ENCODE results near the gene ERBB4. TPM values are rescaled to one million over a fixed set of nuclear protein-coding genes. Genes with fewer than 3 reads are reported as not detected.

The ERBB4 gene
- total RNA-seq, 2 donors from 2014 or later = not detected

DNA sequence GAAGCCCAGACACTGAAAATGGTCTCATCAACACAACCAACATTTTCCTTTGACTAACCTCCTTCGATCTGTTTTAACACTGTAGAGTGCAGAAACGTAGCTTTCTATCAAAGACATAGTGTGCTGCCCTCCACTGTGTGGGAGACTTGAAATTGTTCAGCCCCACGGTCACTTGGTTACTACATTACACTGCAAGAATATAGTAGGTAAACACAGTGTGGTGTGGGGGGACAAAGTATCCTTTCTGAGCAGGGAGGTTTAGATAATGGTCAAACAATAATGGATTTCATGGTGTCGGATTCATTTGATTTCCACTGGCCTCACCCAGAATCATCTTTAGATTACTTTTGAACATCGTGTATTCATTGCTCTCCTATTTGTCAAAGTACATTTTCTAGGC lies 181.0 kb downstream of the ERBB4 start:
- no peak overlapping the region for H3K27ac Mint-ChIP-seq
- no peaks in the 10 kb centered on the region for H3K36me3 Mint-ChIP-seq
- no peak for ATAC-seq
- no peaks in the 10 kb centered on the region for H3K9me3 Mint-ChIP-seq
- no peak for DNase-seq (ENCODE audit: low spot score)
- no peaks in the 10 kb centered on the region for H3K27me3 Mint-ChIP-seq
- H3K4me3 Mint-ChIP-seq = no peak overlapping the region
- no peaks in the 10 kb centered on the region for H3K4me1 Mint-ChIP-seq (ENCODE audit: low read depth in 2 of 2)

GRCh38 chr2:212354382-212354781 lies 184.2 kb downstream of the ERBB4 start:
- Mint-ChIP-seq H3K27ac (no peak overlapping the region), H3K36me3 (no peaks in the 10 kb centered on the region), H3K4me3 (no peak overlapping the region), H3K4me1 (ENCODE audit: low read depth in 2 of 2) (no peaks in the 10 kb centered on the region), H3K9me3 (peaks cover 3% of the 10 kb centered on the region), H3K27me3 (no peaks in the 10 kb centered on the region)
- no peak for ATAC-seq
- DNase-seq (ENCODE audit: low spot score) = no peak

GRCh38 chr2:212348501-212348900 lies 190.1 kb downstream of the ERBB4 start:
- no peak for DNase-seq (ENCODE audit: low spot score)
- Mint-ChIP-seq H3K36me3 (no peaks in the 10 kb centered on the region), H3K27ac (no peak overlapping the region), H3K4me3 (no peak overlapping the region), H3K27me3 (no peaks in the 10 kb centered on the region), H3K4me1 (ENCODE audit: low read depth in 2 of 2) (no peaks in the 10 kb centered on the region), H3K9me3 (peaks cover 8% of the 10 kb centered on the region)
- no peak for ATAC-seq

GRCh38 chr2:212346865-212347264 lies 191.7 kb downstream of the ERBB4 start:
- DNase-seq (ENCODE audit: low spot score) (no peak), ATAC-seq (no peak)
- Mint-ChIP-seq H3K4me3 (no peak overlapping the region), H3K9me3 (peaks cover 10% of the 10 kb centered on the region), H3K4me1 (ENCODE audit: low read depth in 2 of 2) (no peaks in the 10 kb centered on the region), H3K27me3 (no peaks in the 10 kb centered on the region), H3K36me3 (no peaks in the 10 kb centered on the region), H3K27ac (no peak overlapping the region)

DNA sequence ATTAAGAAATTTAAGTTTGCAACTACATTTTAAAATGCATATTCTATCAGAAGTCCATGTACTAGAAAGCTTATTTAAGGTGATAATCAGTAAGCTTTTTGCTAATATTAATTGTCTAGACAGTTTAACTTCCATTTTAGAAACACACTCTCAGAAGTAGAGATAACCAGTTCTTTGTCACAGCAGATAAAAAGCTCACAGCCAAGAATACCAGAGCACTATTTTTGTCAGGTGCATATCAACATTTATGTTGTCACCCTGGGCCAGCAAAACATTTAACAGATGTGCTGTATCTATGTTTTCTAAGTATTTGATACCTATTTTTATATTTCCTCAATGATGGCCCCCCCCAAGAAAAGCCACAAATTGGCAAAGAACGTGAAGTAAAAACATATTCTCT lies 192.6 kb downstream of the ERBB4 start:
- ATAC-seq (no peak), DNase-seq (ENCODE audit: low spot score) (no peak)
- Mint-ChIP-seq H3K4me1 (ENCODE audit: low read depth in 2 of 2) (no peaks in the 10 kb centered on the region), H3K27ac (no peak overlapping the region), H3K9me3 (peaks cover 8% of the 10 kb centered on the region), H3K4me3 (no peak overlapping the region), H3K36me3 (no peaks in the 10 kb centered on the region), H3K27me3 (no peaks in the 10 kb centered on the region)

DNA sequence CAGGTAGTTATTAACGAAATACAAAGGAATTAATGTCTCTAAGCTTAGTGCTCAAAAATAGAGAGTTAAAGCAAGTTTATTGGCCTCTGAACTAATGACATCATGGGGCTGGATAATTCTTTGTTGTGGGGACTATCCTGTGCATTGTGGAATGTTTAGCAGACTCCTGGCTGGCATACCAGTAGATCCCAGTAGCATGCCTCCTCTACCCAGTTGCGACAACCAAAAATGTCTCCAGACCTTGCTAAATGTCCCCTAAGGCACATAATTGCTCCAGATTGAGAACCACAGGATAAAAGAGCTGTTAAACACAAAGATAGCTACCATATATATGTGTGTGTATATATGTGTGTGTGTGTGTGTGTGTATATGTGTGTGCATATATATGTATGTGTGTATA lies 194.5 kb downstream of the ERBB4 start:
- Mint-ChIP-seq H3K27ac (no peak overlapping the region), H3K4me1 (ENCODE audit: low read depth in 2 of 2) (no peaks in the 10 kb centered on the region), H3K9me3 (peaks cover 8% of the 10 kb centered on the region), H3K4me3 (no peak overlapping the region), H3K27me3 (no peaks in the 10 kb centered on the region), H3K36me3 (no peaks in the 10 kb centered on the region)
- no peak for ATAC-seq
- DNase-seq (ENCODE audit: low spot score) = no peak

- no peaks in the 10 kb centered on the region for H3K27me3 Mint-ChIP-seq
- H3K36me3 Mint-ChIP-seq = no peaks in the 10 kb centered on the region
- no peaks in the 10 kb centered on the region for H3K4me1 Mint-ChIP-seq (ENCODE audit: low read depth in 2 of 2)
- ATAC-seq = no peak
- H3K4me3 Mint-ChIP-seq = no peak overlapping the region
- peaks cover 8% of the 10 kb centered on the region for H3K9me3 Mint-ChIP-seq
- H3K27ac Mint-ChIP-seq = no peak overlapping the region
- DNase-seq (ENCODE audit: low spot score) = no peak
Observed at GRCh38 chr2:212343167-212343566, 195.4 kb downstream of the ERBB4 start.

- no peaks in the 10 kb centered on the region for H3K36me3 Mint-ChIP-seq
- no peaks in the 10 kb centered on the region for H3K27me3 Mint-ChIP-seq
- no peaks in the 10 kb centered on the region for H3K9me3 Mint-ChIP-seq
- H3K4me1 Mint-ChIP-seq (ENCODE audit: low read depth in 2 of 2) = no peaks in the 10 kb centered on the region
- H3K27ac Mint-ChIP-seq = no peak overlapping the region
- no peak overlapping the region for H3K4me3 Mint-ChIP-seq
- ATAC-seq = no peak
- DNase-seq (ENCODE audit: low spot score) = no peak
Observed at GRCh38 chr2:212337486-212338343, 200.9 kb downstream of the ERBB4 start.

DNA sequence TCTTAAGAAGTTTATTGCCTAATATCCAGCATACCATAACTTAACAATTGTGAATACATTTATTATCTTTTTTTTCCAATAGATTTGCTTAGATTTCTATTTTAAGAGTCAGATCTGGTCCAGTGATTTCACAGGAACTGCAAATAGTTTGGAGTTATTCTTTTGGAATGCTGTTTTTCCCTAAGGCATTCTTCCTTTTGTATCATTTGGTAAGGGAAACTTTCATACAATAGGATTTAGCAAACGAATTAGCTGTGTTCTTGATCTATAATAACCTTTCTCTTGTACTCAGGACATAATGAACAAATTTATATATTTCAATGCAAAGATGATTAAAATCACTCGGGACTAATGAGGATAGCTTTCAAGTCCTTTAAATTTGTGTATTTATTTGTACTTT lies 201.6 kb downstream of the ERBB4 start:
- no peaks in the 10 kb centered on the region for H3K4me1 Mint-ChIP-seq (ENCODE audit: low read depth in 2 of 2)
- H3K9me3 Mint-ChIP-seq = no peaks in the 10 kb centered on the region
- H3K36me3 Mint-ChIP-seq = no peaks in the 10 kb centered on the region
- ATAC-seq (no peak), DNase-seq (ENCODE audit: low spot score) (no peak)
- H3K27me3 Mint-ChIP-seq = no peaks in the 10 kb centered on the region
- H3K4me3 Mint-ChIP-seq = no peak overlapping the region
- no peak overlapping the region for H3K27ac Mint-ChIP-seq

GRCh38 chr2:212330263-212330662 lies 208.3 kb downstream of the ERBB4 start:
- Mint-ChIP-seq H3K9me3 (no peaks in the 10 kb centered on the region), H3K27me3 (no peaks in the 10 kb centered on the region), H3K27ac (no peak overlapping the region), H3K4me3 (no peak overlapping the region), H3K36me3 (no peaks in the 10 kb centered on the region), H3K4me1 (ENCODE audit: low read depth in 2 of 2) (no peaks in the 10 kb centered on the region)
- ATAC-seq (no peak), DNase-seq (ENCODE audit: low spot score) (no peak)

DNA sequence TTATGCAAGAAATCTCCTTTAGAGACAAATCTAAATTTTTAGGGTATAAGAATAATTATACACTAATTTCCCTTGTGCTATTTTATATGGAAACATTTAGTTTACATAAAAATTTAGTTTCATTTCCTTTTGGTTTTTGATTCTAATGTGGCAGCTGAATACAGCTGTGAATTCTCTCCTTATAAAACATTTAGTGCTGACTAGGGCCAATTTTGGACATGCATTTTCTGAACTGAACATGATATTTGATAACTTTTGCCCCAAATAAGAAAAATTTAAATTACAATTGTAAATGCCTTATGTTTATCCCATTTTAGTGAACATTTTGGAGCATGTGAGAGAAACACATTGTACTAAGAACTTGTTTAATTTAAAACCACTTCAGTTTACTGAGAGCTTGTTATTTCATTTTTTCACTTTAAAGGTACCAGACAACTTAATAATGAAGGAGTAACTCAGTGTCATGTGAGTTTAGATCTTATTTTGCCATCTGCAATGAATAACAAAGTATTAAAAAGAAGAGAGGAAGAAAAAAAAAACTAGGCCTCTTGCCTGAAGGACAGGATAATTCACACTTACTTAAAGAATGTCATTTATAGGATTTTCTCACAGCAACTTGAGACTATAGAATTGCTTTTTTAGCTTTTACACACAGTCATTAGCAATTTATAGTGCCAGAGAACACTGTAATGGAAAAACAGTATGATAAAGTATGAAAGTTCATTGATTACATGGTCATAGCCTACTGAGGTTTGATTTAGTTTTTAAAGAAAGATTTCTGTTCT lies 209.7 kb downstream of the ERBB4 start:
- Mint-ChIP-seq H3K9me3 (no peaks in the 10 kb centered on the region), H3K36me3 (no peaks in the 10 kb centered on the region), H3K4me1 (ENCODE audit: low read depth in 2 of 2) (no peaks in the 10 kb centered on the region), H3K27me3 (no peaks in the 10 kb centered on the region), H3K4me3 (no peak overlapping the region), H3K27ac (no peak overlapping the region)
- DNase-seq (ENCODE audit: low spot score) = no peak
- no peak for ATAC-seq

DNA sequence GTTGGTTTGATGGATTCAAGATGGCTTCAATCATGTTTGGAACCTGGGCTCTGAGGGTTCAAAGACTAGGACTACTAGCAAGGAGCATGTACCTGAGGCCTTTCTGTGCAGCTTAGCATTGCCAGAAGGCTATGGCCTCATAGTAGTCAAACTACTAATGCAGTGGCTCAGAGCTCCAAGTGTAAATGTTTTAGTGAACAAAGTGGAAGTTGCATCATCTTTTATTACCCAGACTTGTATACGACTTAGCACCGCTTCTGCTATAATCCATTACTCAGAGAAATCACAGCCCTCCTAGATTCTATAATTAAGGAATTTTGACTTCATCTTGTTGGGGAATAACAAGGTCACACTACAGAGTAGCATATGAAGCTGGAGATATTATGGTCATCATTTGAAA lies 210.5 kb downstream of the ERBB4 start:
- Mint-ChIP-seq H3K4me1 (ENCODE audit: low read depth in 2 of 2) (no peaks in the 10 kb centered on the region), H3K4me3 (no peak overlapping the region)
- ATAC-seq = no peak

GRCh38 chr2:212327171-212327809 lies 211.3 kb downstream of the ERBB4 start:
- no peaks in the 10 kb centered on the region for H3K9me3 Mint-ChIP-seq
- no peaks in the 10 kb centered on the region for H3K36me3 Mint-ChIP-seq
- no peak overlapping the region for H3K27ac Mint-ChIP-seq

More for the DNA sequence above, 210.5 kb downstream of the ERBB4 start:
- DNase-seq (ENCODE audit: low spot score) = no peak
- H3K9me3 Mint-ChIP-seq = no peaks in the 10 kb centered on the region
- H3K27ac Mint-ChIP-seq = no peak overlapping the region
- H3K27me3 Mint-ChIP-seq = no peaks in the 10 kb centered on the region
- no peaks in the 10 kb centered on the region for H3K36me3 Mint-ChIP-seq

DNA sequence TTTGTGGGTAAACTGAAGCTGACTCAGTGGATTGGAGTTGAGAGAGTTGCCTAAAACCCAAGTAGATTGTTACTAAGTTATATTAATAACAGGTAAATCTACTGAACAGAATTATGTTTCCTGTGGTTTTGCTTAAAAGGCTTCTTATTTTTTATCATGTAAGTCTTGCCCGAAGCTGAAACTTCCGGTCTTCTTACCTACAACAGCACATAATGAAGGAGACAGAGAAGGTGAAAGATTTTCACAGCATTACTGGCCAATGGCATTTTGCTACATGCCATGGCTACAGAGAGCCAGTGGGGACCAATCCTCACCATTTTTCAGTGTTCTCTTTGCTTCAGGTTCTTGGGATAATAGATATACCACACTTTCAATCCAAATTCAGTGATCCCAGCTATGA lies 220.0 kb downstream of the ERBB4 start:
- ATAC-seq (no peak), DNase-seq (ENCODE audit: low spot score) (no peak)
- Mint-ChIP-seq H3K4me3 (no peak overlapping the region), H3K9me3 (no peaks in the 10 kb centered on the region), H3K27me3 (no peaks in the 10 kb centered on the region), H3K36me3 (no peaks in the 10 kb centered on the region), H3K4me1 (ENCODE audit: low read depth in 2 of 2) (no peaks in the 10 kb centered on the region), H3K27ac (no peak overlapping the region)

More at GRCh38 chr2:212327171-212327809, 211.3 kb downstream of the ERBB4 start:
- H3K4me1 Mint-ChIP-seq (ENCODE audit: low read depth in 2 of 2) = no peaks in the 10 kb centered on the region
- H3K27me3 Mint-ChIP-seq = no peaks in the 10 kb centered on the region
- ATAC-seq (no peak), DNase-seq (ENCODE audit: low spot score) (no peak)
- H3K4me3 Mint-ChIP-seq = no peak overlapping the region
